GF-D8 (cell line): Measurements from ENCODE around the gene AKAP9.
"Not testable (repeated sequence)": the region's sequence is repeated elsewhere in the genome, so short reads cannot be mapped to it uniquely, and the experiment has no call there.

ENCODE experiments used
- DNase-seq: peaks from one replicate; lab custom pipeline; 2025; lab: John Stamatoyannopoulos, UW

Gene AKAP9

GRCh38 chr7:92134271-92135051 lies 193.8 kb downstream of the AKAP9 start, which contains the start of gene CYP51A1:
Gene CYP51A1, minus strand, starts transcription at chr7:92134477. Its CDS starts 113 bp downstream, at chr7:92134364.
- DNase-seq: peak; percentile 78

- no peak for DNase-seq
Measured at GRCh38 chr7:92135052-92135889, 194.6 kb downstream of the AKAP9 start.

GRCh38 chr7:92137557-92137956 lies 196.9 kb downstream of the AKAP9 start:
- peak; percentile 48 for DNase-seq

GRCh38 chr7:92141161-92141560 lies 200.5 kb downstream of the AKAP9 start:
- DNase-seq: no peak

- not testable (repeated sequence) for DNase-seq
Measured at GRCh38 chr7:92142791-92143190, 202.1 kb downstream of the AKAP9 start.

GRCh38 chr7:92143192-92143880 lies 202.7 kb downstream of the AKAP9 start:
- DNase-seq: not testable (repeated sequence)

- no peak for DNase-seq
Measured at GRCh38 chr7:92149736-92150239, 209.1 kb downstream of the AKAP9 start.

- DNase-seq: no peak
Measured at GRCh38 chr7:92150450-92151017, 209.9 kb downstream of the AKAP9 start.

- DNase-seq: no peak
Measured at GRCh38 chr7:92155108-92155739, 214.6 kb downstream of the AKAP9 start.

GRCh38 chr7:92156990-92157389 lies 216.3 kb downstream of the AKAP9 start:
- no peak for DNase-seq

GRCh38 chr7:92158660-92159575 lies 218.3 kb downstream of the AKAP9 start:
- no peak for DNase-seq
